DMS 273 treated with DMSO at 0.1 percent for 48 hours (cell line): Measurements from ENCODE around the gene ARID3A.
"Not testable (repeated sequence)": the region's sequence is repeated elsewhere in the genome, so short reads cannot be mapped to it uniquely, and the experiment has no call there.

Experiments used
- DNase-seq: peaks from one replicate; lab custom pipeline; 2025; lab: John Stamatoyannopoulos, UW

The ARID3A gene

GRCh38 chr19:891421-892200 is 34.2 kb upstream of the ARID3A start:
- not testable (repeated sequence) for DNase-seq

GRCh38 chr19:892243-892893 is 33.5 kb upstream of the ARID3A start:
- no peak for DNase-seq

- peak; percentile 77 for DNase-seq
Measured at GRCh38 chr19:892894-893689, 32.7 kb upstream of the ARID3A start, which contains the start of the genes MED16 and RNU6-9. Gene MED16 (minus strand): TSS chr19:893187. CDS start chr19:891131, 2,056 bp downstream. Gene RNU6-9 (plus strand): TSS chr19:893484.

GRCh38 chr19:896434-896833 is 29.4 kb upstream of the ARID3A start:
- no peak for DNase-seq

DNA sequence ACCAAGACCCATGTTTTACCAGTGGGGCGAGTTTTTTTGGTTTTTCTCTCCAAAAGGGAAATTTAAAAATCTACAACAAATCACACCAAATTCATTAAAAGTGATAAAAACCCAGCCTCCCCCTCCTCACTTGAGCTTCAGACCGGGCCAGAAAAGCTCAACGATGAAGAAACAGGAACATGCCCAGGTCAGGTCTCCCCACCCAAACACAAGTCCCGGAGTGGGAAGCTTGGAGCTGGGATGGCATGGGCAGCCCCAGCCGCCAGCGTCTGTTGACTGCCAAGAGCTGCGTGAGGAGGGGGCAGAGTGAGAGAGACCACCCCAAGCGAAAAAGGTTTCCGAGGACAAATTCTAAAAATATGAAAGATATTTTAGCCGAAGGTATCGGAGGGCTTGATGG is 28.8 kb upstream of the ARID3A start:
- no peak for DNase-seq

DNA sequence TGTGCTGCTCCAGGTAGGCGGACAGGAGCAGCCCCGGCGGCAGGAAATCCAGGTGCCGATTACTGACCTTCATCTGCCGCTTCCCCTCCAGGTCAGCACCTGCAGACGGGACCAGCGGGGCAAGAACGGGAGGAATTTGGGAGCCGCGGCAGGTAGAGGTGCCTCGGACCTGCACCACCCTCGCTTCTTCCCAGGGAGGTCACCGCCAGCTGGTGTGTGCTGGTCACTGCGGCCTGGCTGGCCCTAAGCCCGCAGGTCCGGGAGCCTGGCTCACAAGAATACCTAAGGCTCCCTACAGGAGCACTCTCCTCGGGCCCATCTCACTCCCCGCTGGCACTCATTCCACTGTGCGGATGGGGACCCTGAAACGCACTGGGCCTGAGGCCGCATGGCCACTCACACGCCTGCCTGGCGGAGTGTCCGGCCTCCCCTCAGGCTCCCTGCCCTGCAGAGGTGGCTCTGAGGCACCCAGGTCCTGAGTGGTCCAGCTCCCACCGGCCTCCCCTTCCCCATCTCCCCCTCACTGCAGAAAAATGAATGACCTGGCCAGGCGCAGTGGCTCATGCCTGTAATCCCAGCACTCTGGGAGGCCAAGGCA is 28.3 kb upstream of the ARID3A start:
- DNase-seq = no peak

DNA sequence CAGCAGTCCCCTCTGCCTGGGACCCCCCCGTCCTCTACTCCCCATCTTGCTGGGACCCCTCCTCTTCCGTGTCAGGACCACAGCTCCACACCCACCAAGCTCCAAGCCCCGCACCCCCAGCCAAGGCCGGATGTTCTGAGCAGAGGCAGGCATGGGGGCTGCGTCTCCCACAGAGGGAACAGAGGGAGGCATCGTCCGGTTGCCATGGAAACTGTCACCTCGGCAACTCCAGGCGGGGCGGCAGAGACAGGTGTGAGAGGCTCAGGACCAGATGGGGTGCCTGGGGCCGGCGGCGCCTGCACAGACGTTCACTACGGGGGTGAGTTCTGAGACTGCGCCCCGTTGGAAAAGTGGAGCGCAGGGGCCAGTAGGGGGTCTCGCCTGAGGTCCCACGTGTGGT is 27.2 kb upstream of the ARID3A start:
- peak; percentile 66 for DNase-seq

DNA sequence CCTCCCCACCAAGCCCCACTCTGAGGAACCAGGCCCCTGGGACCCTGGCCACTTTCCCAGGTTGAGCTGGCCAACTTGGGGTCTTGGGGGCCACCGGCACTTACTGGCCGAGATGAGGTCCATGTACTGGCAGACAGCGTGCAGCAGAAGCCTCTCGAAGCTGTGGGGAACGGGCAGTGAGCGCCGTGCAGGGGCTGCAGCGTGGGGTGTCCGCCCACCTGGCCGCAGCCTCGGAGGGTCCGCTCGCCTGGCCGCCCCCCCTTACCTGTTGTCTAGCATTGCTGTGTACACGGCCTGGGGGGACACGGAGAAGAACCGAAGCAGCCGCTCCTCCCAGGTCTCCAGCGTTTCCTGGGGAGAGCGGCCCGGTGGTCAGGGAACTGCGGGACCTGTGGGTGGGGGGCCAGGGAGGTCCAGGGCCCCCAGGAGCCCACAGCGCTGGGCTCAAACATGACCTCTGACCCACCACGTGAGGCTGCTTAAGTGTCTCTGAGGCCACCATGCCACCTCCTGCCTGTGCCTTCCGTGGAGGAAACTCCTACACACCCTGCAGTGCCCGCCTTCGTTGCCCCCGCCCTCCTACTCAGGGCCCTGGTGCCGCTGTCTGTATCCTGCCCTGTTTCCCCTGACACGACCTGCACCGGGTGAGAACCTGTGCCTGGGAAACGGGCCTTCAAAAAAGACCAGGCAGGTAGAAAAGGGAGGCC is 26.3 kb upstream of the ARID3A start:
- no peak for DNase-seq

GRCh38 chr19:900043-900301 is 25.9 kb upstream of the ARID3A start:
- DNase-seq = no peak

GRCh38 chr19:900302-901111 is 25.3 kb upstream of the ARID3A start:
- DNase-seq = no peak

DNA sequence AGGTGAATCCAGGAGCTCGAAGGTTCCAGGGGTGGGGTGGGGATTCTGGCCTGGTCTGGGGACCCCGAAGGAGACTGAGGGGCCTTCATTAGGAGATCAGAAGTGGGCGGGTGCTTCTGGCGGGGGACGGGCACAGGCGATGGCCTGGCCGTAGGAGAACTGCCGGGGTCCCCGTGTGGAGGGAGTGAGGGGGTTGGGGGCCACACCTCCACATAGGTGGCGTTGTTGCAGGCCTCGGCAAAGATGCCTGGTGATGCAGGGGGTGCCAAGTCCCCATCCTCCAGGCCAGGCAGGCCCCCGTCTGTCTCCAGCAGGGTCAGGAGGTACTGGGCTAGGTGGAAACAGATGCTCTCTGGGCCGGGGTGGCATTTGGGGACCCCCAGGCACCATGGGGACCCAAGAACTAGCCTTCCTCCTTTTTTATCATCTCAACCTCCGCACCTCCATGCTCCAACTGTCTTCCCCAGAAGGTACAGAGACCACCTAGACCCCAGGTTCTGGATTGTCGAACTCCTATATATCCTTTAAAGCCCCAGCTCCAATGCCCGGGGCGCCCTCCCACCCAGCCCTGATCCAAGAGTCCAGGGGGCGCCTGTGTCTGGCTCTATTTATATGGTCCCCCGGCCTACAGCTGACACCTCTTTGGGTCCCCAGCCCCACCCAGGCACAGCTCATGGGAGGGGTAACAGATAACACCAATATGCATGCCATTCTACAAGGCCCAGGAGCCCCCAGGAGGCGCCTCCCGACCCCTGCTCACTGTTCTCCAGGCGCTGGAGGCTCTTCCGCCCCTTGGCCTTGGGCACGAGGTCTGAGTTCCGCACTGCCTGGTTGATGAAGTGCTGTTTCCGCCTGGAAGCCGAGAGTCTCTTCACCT is 24.4 kb upstream of the ARID3A start:
- DNase-seq = no peak

DNA sequence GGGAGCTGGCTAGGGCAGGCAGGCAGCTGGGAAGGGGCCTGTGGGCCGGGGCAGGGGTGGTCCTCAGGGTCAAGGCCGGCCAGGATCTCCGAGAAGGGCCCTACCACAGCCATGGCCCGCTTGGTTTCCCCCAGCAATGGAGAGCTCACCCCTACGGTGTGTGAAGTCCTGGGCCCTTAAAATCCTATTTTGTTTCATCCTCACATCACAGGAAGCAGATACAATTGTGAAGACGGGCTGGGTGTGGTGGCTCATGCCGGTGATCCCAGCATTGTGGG is 23.8 kb upstream of the ARID3A start:
- no peak for DNase-seq

- no peak for DNase-seq
Measured at GRCh38 chr19:902446-903226, 23.2 kb upstream of the ARID3A start.

GRCh38 chr19:903266-903797 is 22.5 kb upstream of the ARID3A start:
- no peak for DNase-seq

- no peak for DNase-seq
Measured at GRCh38 chr19:904545-904944, 21.3 kb upstream of the ARID3A start.

DNA sequence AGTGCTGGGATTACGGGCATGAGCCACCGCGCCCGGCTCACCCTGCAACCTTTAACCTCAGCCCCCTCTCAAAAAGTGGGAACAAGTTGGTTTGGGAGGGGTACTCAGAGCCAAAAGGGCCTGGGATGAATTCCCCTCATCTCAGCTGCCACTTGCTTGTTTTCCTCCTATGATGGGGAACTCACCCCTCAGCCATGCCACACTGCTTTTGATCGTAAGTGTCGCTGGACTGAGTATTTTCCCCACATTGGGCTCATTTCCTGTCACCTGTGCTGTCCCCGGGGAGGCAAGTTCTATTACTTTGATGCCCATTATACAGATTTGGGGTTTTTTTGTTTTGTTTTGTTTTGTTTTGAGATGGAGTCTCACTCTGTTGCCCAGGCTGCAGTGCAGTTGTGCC is 19.4 kb upstream of the ARID3A start:
- no peak for DNase-seq

- no peak for DNase-seq
Measured at GRCh38 chr19:907183-907853, 18.5 kb upstream of the ARID3A start.

- DNase-seq = no peak
Measured at GRCh38 chr19:911197-912033, 14.4 kb upstream of the ARID3A start.
